ENCODE data around the gene GTF3C5. TPM values are rescaled to one million over a fixed set of nuclear protein-coding genes. Genes with fewer than 3 reads are reported as not detected.

Gene GTF3C5
- total RNA-seq, 1 donor from 2014 or later: 46.4 TPM

- Mint-ChIP-seq H3K4me3 (ENCODE audit: unreplicated experiment) (no peak overlapping the region), H3K27me3 (ENCODE audit: low read depth, unreplicated experiment) (peaks cover 42% of the 10 kb centered on the region), H3K27ac (ENCODE audit: unreplicated experiment) (no peak overlapping the region), H3K4me1 (ENCODE audit: low read depth, unreplicated experiment) (peaks cover 12% of the 10 kb centered on the region), H3K36me3 (ENCODE audit: low read depth, unreplicated experiment) (no peaks in the 10 kb centered on the region), H3K9me3 (ENCODE audit: unreplicated experiment) (no peaks in the 10 kb centered on the region)
- Histone ChIP-seq H3K36me3 (ENCODE audit: insufficient read depth, low read length) (no peaks in the 10 kb centered on the region), H3K9me3 (ENCODE audit: insufficient read depth, low read depth, low read length) (no peaks in the 10 kb centered on the region), H3K4me1 (ENCODE audit: insufficient read depth, low read length) (no peaks in the 10 kb centered on the region), H3K4me3 (ENCODE audit: insufficient read depth, low read depth, low read length) (no peak overlapping the region), H3K4me2 (ENCODE audit: low read length) (peak overlapping the region; percentile 38), H4K20me1 (ENCODE audit: insufficient read depth, low read length) (no peaks in the 10 kb centered on the region), H3K79me2 (ENCODE audit: insufficient read depth, low read length) (no peaks in the 10 kb centered on the region), H2AFZ (ENCODE audit: low read depth, low read length) (no peak overlapping the region), H3K27me3 (ENCODE audit: insufficient read depth, low read length) (peaks cover 26% of the 10 kb centered on the region), H3K9ac (ENCODE audit: low read length) (no peak overlapping the region), H3K27ac (ENCODE audit: low read depth, low read length) (no peak overlapping the region)
- DNase-seq (ENCODE audit: low read depth) (peak; percentile 50), FAIRE-seq (no peak)
- TF ChIP-seq EZH2 (IDR thresholded peaks at IDR 0.05; ENCODE audit: insufficient read depth, low read length): no peak
- TF ChIP-seq CTCF (IDR thresholded peaks at IDR 0.05; ENCODE audit: insufficient read depth, low read depth, low read length): no peak
These were observed 36.2 kb upstream of the GTF3C5 start for GRCh38 chr9:132994410-132995120.

- Mint-ChIP-seq H3K27ac (ENCODE audit: unreplicated experiment) (no peak overlapping the region), H3K27me3 (ENCODE audit: low read depth, unreplicated experiment) (peaks cover 43% of the 10 kb centered on the region), H3K4me1 (ENCODE audit: low read depth, unreplicated experiment) (peaks cover 12% of the 10 kb centered on the region), H3K4me3 (ENCODE audit: unreplicated experiment) (no peak overlapping the region), H3K9me3 (ENCODE audit: unreplicated experiment) (no peaks in the 10 kb centered on the region), H3K36me3 (ENCODE audit: low read depth, unreplicated experiment) (no peaks in the 10 kb centered on the region)
- Histone ChIP-seq H3K4me2 (ENCODE audit: low read length) (no peak overlapping the region), H3K27me3 (ENCODE audit: insufficient read depth, low read length) (peaks cover 29% of the 10 kb centered on the region), H3K9ac (ENCODE audit: low read length) (no peak overlapping the region), H3K36me3 (ENCODE audit: insufficient read depth, low read length) (no peaks in the 10 kb centered on the region), H3K79me2 (ENCODE audit: insufficient read depth, low read length) (no peaks in the 10 kb centered on the region), H3K9me3 (ENCODE audit: insufficient read depth, low read depth, low read length) (no peaks in the 10 kb centered on the region), H3K4me1 (ENCODE audit: insufficient read depth, low read length) (no peaks in the 10 kb centered on the region), H2AFZ (ENCODE audit: low read depth, low read length) (no peak overlapping the region), H3K27ac (ENCODE audit: low read depth, low read length) (no peak overlapping the region), H4K20me1 (ENCODE audit: insufficient read depth, low read length) (no peaks in the 10 kb centered on the region), H3K4me3 (ENCODE audit: insufficient read depth, low read depth, low read length) (no peak overlapping the region)
- DNase-seq (ENCODE audit: low read depth): no peak
- TF ChIP-seq EZH2 (IDR thresholded peaks at IDR 0.05; ENCODE audit: insufficient read depth, low read length) (no peak), CTCF (IDR thresholded peaks at IDR 0.05; ENCODE audit: insufficient read depth, low read depth, low read length) (no peak)
- FAIRE-seq: no peak
These were observed 35.7 kb upstream of the GTF3C5 start for GRCh38 chr9:132995121-132995420.

- H3K4me3 ChIP-seq (ENCODE audit: insufficient read depth, low read depth, low read length): no peak overlapping the region
- Mint-ChIP-seq H3K9me3 (ENCODE audit: unreplicated experiment) (no peaks in the 10 kb centered on the region), H3K36me3 (ENCODE audit: low read depth, unreplicated experiment) (no peaks in the 10 kb centered on the region), H3K27ac (ENCODE audit: unreplicated experiment) (no peak overlapping the region), H3K4me1 (ENCODE audit: low read depth, unreplicated experiment) (peaks cover 12% of the 10 kb centered on the region), H3K27me3 (ENCODE audit: low read depth, unreplicated experiment) (peaks cover 47% of the 10 kb centered on the region), H3K4me3 (ENCODE audit: unreplicated experiment) (no peak overlapping the region)
- H3K9me3 ChIP-seq (ENCODE audit: insufficient read depth, low read depth, low read length): no peaks in the 10 kb centered on the region
- H3K36me3 ChIP-seq (ENCODE audit: insufficient read depth, low read length): no peaks in the 10 kb centered on the region
- H3K79me2 ChIP-seq (ENCODE audit: insufficient read depth, low read length): no peaks in the 10 kb centered on the region
- no peaks in the 10 kb centered on the region for H3K4me1 ChIP-seq (ENCODE audit: insufficient read depth, low read length)
- no peak for DNase-seq (ENCODE audit: low read depth)
- FAIRE-seq: no peak
- no peak overlapping the region for H3K9ac ChIP-seq (ENCODE audit: low read length)
- no peak overlapping the region for H3K27ac ChIP-seq (ENCODE audit: low read depth, low read length)
- no peaks in the 10 kb centered on the region for H4K20me1 ChIP-seq (ENCODE audit: insufficient read depth, low read length)
- TF ChIP-seq CTCF (IDR thresholded peaks at IDR 0.05; ENCODE audit: insufficient read depth, low read depth, low read length) (no peak), EZH2 (IDR thresholded peaks at IDR 0.05; ENCODE audit: insufficient read depth, low read length) (no peak)
- H3K27me3 ChIP-seq (ENCODE audit: insufficient read depth, low read length): peaks cover 28% of the 10 kb centered on the region
- no peak overlapping the region for H2AFZ ChIP-seq (ENCODE audit: low read depth, low read length)
- H3K4me2 ChIP-seq (ENCODE audit: low read length): no peak overlapping the region
These were observed 34.9 kb upstream of the GTF3C5 start for GRCh38 chr9:132995879-132996278.
